OCI-LY1 (cell line): ENCODE measurements around the gene SLC26A9.

Experiments
- H2AFZ ChIP-seq: fragments of 200-600 bp; sonication (generic), shearing (Covaris generic); 2 replicates; pipeline ENCODE4 v1.6.0; 2014; ENCODE audit warnings: antibody characterized with exemption, mild to moderate bottlenecking, low read length
- H3F3A ChIP-seq: fragments of 200-600 bp; sonication (generic), shearing (Covaris generic); 2 replicates; pipeline ENCODE4 v1.6.0; 2014; ENCODE audit warnings: mild to moderate bottlenecking, antibody characterized with exemption, low read length, moderate library complexity; ENCODE audit not compliant: insufficient read depth
- H3K27ac ChIP-seq: fragments of 200-600 bp; sonication (generic); 2 replicates; pipeline ENCODE4 v1.5.1; 2014; ENCODE audit warnings: low read length, mixed run types, mild to moderate bottlenecking, low read depth; ENCODE audit not compliant: poor library complexity, severe bottlenecking
- H3K27me3 ChIP-seq: fragments of 200-600 bp; sonication (generic); 2 replicates; pipeline ENCODE4 v1.6.0; 2014; ENCODE audit warnings: antibody characterized with exemption, mild to moderate bottlenecking, low read length, moderate library complexity; ENCODE audit not compliant: insufficient read depth
- H3K36me3 ChIP-seq: fragments of 200-600 bp; sonication (generic); 2 replicates; pipeline ENCODE4 v1.6.1; 2014; ENCODE audit warnings: mild to moderate bottlenecking, antibody characterized with exemption, low read length, moderate library complexity, mixed read lengths; ENCODE audit not compliant: insufficient read depth
- H3K4me1 ChIP-seq: fragments of 200-600 bp; sonication (generic); 2 replicates; pipeline ENCODE4 v1.5.1; 2014; ENCODE audit warnings: mild to moderate bottlenecking, low read length, moderate library complexity; ENCODE audit not compliant: insufficient read depth, severe bottlenecking
- H3K4me2 ChIP-seq: fragments of 200-600 bp; sonication (generic), shearing (Covaris generic); 2 replicates; pipeline ENCODE4 v1.6.1; 2014; ENCODE audit warnings: low read length
- H3K4me3 ChIP-seq: fragments of 200-600 bp; sonication (generic); 2 replicates; pipeline ENCODE4 v1.5.1; 2014; ENCODE audit warnings: low read length, low read depth, mild to moderate bottlenecking, mixed read lengths; ENCODE audit not compliant: poor library complexity, severe bottlenecking
- H3K79me2 ChIP-seq: fragments of 200-600 bp; shearing (Covaris generic); 2 replicates; pipeline ENCODE4 v1.6.1; 2016; ENCODE audit warnings: mixed run types, low read length, mixed read lengths; ENCODE audit not compliant: insufficient read depth
- H3K9ac ChIP-seq: fragments of 200-600 bp; sonication (generic), shearing (Covaris generic); 2 replicates; pipeline ENCODE4 v1.6.1; 2014; ENCODE audit warnings: mild to moderate bottlenecking, low read length, mixed read lengths
- H3K9me2 ChIP-seq: fragments of 200-600 bp; sonication (generic), shearing (Covaris generic); 2 replicates; pipeline ENCODE4 v1.6.1; 2014; ENCODE audit warnings: low read depth, mild to moderate bottlenecking, low read length, mixed read lengths
- H3K9me3 ChIP-seq: fragments of 200-600 bp; shearing (Covaris generic); 2 replicates; pipeline ENCODE4 v1.6.1; 2014; ENCODE audit warnings: low read length, mixed read lengths
- H4K20me1 ChIP-seq: fragments of 200-600 bp; sonication (generic), shearing (Covaris generic); 2 replicates; pipeline ENCODE4 v1.6.0; 2016; ENCODE audit warnings: mild to moderate bottlenecking, low read length; ENCODE audit not compliant: insufficient read depth
- CTCF ChIP-seq: fragments of 200-600 bp; sonication (generic), shearing (Covaris generic); IDR thresholded peaks from 2 replicates; pipeline ENCODE4 v1.5.1; 2017; ENCODE audit warnings: mild to moderate bottlenecking, antibody characterized with exemption, low read length, moderate library complexity, mixed read lengths
- EZH2 ChIP-seq: fragments of 200-600 bp; sonication (generic), shearing (Covaris generic); IDR thresholded peaks from 2 replicates; pipeline ENCODE4 v1.8.0; 2017; ENCODE audit warnings: borderline replicate concordance, mixed run types, mild to moderate bottlenecking, antibody characterized with exemption, low read length, moderate library complexity, mixed read lengths

SLC26A9 gene

GRCh38 chr1:205943245-205943644 is at the start of gene SLC26A9:
Gene SLC26A9 (minus strand): TSS chr1:205943456. CDS start chr1:205935820, 7,636 bp downstream.
- H3K4me3 ChIP-seq: no peak within 1 kb of the TSS
- peaks cover 6% of the 10 kb centered on the region; the same call in 1 of the 2 replicates for H3K27me3 ChIP-seq
- H4K20me1 ChIP-seq: no peaks in the 10 kb centered on the region
- no peaks in the 10 kb centered on the region for H3K79me2 ChIP-seq
- H3K4me1 ChIP-seq: no peaks in the 10 kb centered on the region
- H3K4me2 ChIP-seq: no peak within 1 kb of the TSS
- H3K36me3 ChIP-seq: no peaks in the 10 kb centered on the region
- H3F3A ChIP-seq: no peaks in the 10 kb centered on the region
- no peak within 1 kb of the TSS for H3K9ac ChIP-seq
- TF ChIP-seq EZH2: no peak
- no peak for TF ChIP-seq CTCF
- H3K27ac ChIP-seq: no peak within 1 kb of the TSS
- H3K9me3 ChIP-seq: no peaks in the 10 kb centered on the region
- no peak within 1 kb of the TSS for H2AFZ ChIP-seq
- no peaks in the 10 kb centered on the region for H3K9me2 ChIP-seq

- Histone ChIP-seq H3K36me3 (no peaks in the 10 kb centered on the region), H3K9ac (no peak overlapping the region), H3K27ac (no peak overlapping the region)
Measured at GRCh38 chr1:205992218-205992882, 49.1 kb upstream of the SLC26A9 start.

GRCh38 chr1:205991237-205991636 is 48.0 kb upstream of the SLC26A9 start:
- Histone ChIP-seq H3K79me2 (no peaks in the 10 kb centered on the region), H3K27me3 (no peaks in the 10 kb centered on the region), H3K9ac (no peak overlapping the region), H3K4me2 (no peak overlapping the region), H3F3A (no peaks in the 10 kb centered on the region), H3K9me2 (no peaks in the 10 kb centered on the region), H3K4me1 (no peaks in the 10 kb centered on the region), H3K4me3 (no peak overlapping the region), H4K20me1 (no peaks in the 10 kb centered on the region), H3K9me3 (no peaks in the 10 kb centered on the region), H3K27ac (no peak overlapping the region), H3K36me3 (no peaks in the 10 kb centered on the region), H2AFZ (no peak overlapping the region)
- TF ChIP-seq CTCF: no peak
- TF ChIP-seq EZH2: no peak

More at GRCh38 chr1:205992218-205992882, 49.1 kb upstream of the SLC26A9 start:
- Histone ChIP-seq H3K79me2 (no peaks in the 10 kb centered on the region), H3F3A (no peaks in the 10 kb centered on the region), H2AFZ (no peak overlapping the region), H3K27me3 (no peaks in the 10 kb centered on the region), H3K4me3 (no peak overlapping the region), H3K4me1 (no peaks in the 10 kb centered on the region), H3K9me3 (no peaks in the 10 kb centered on the region), H3K9me2 (no peaks in the 10 kb centered on the region), H4K20me1 (no peaks in the 10 kb centered on the region), H3K4me2 (no peak overlapping the region)
- no peak for TF ChIP-seq CTCF
- TF ChIP-seq EZH2: no peak
